A375 (cell line): ENCODE results near the gene ANKRD16. TPM values are rescaled to one million over a fixed set of nuclear protein-coding genes. Genes with fewer than 3 reads are reported as not detected.

Experiments used
- total RNA-seq: library from RNA; depleted of rRNA; stranded (reverse); fragments of >200 nt; shearing (Covaris generic); gene quantifications from 2 replicates; pipeline ENCODE4 v1.2.3, GENCODE V29; 2014; rRNA removed

ANKRD16 gene
- 8.9 and 13.0 TPM in 2 replicates for total RNA-seq

GRCh38 chr10:5889624-5890451 is at the start of gene ANKRD16, which contains the start of gene FBH1:
Gene ANKRD16 (minus strand): TSS chr10:5889893. CDS start chr10:5889354, 539 bp downstream.
Gene FBH1 (plus strand): TSS chr10:5890243. CDS start chr10:5890346, 103 bp downstream.

GRCh38 chr10:5813341-5814109 is 76.2 kb downstream of the ANKRD16 start, which contains the start of gene GDI2:
Gene GDI2 (minus strand): TSS chr10:5813434. CDS start chr10:5813258, 176 bp downstream.

Other genes starting within 250 kb of the ANKRD16 start
- gene ASB13, start 223.3 kb downstream of the ANKRD16 start, total RNA-seq: 11.5 and 12.0 TPM in 2 replicates
- 87.7 and 90.7 TPM in 2 replicates for gene TASOR2, start 205.1 kb downstream of the ANKRD16 start, total RNA-seq
- gene GDI2, start 76.5 kb downstream of the ANKRD16 start, total RNA-seq: 152 and 176 TPM in 2 replicates
- gene FBH1, start 350 bp upstream of the ANKRD16 start, total RNA-seq: 38.3 and 42.5 TPM in 2 replicates
- 3.9 and 5.7 TPM in 2 replicates for gene IL15RA, start 87.7 kb upstream of the ANKRD16 start, total RNA-seq
- not detected in 2 replicates for gene IL2RA, start 172.5 kb upstream of the ANKRD16 start, total RNA-seq
- 47.6 and 53.4 TPM in 2 replicates for gene RBM17, start 199.1 kb upstream of the ANKRD16 start, total RNA-seq